GM10847 (cell line): ENCODE data around the gene VSIG1.

Experiments used
- POLR2A ChIP-seq: IDR thresholded peaks from 2 replicates; pipeline ENCODE4 v1.6.1; 2011; ENCODE audit not compliant: insufficient read length; ENCODE audit errors: extremely low read depth

The VSIG1 gene

GRCh38 chrX:108044554-108045256, at the start of gene VSIG1:
VSIG1 (plus strand) TSS chrX:108045065; CDS start chrX:108045131, 66 bp downstream.
- TF ChIP-seq POLR2A: no peak

DNA sequence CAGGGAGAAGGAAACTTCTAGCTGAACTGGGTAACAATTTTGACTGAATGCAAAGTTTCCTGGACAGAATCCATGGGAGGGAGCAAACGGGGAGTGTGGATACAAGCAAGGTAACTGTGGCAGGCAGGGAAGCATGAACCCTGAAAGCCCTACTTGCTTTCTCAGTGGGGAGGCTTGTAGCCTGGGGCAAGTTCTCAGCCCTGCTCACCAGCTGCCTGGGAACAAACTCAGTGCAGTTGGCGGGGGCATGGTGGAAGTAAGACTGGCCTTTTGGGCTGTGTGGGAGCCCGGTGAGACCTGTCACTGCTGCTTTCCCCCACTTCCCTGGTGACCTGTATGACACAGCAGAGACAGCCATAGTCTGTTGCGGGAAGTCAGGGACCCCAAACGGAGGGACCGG, 48.7 kb upstream of the VSIG1 start:
- TF ChIP-seq POLR2A: no peak

GRCh38 chrX:108000751-108001150, 44.1 kb upstream of the VSIG1 start:
- no peak for TF ChIP-seq POLR2A

- TF ChIP-seq POLR2A: no peak
Observed at GRCh38 chrX:108001218-108001814, 43.5 kb upstream of the VSIG1 start.

- TF ChIP-seq POLR2A: no peak
Observed at GRCh38 chrX:108018656-108019381, 26.0 kb upstream of the VSIG1 start.

- no peak for TF ChIP-seq POLR2A
Observed at GRCh38 chrX:108019382-108019875, 25.4 kb upstream of the VSIG1 start.

DNA sequence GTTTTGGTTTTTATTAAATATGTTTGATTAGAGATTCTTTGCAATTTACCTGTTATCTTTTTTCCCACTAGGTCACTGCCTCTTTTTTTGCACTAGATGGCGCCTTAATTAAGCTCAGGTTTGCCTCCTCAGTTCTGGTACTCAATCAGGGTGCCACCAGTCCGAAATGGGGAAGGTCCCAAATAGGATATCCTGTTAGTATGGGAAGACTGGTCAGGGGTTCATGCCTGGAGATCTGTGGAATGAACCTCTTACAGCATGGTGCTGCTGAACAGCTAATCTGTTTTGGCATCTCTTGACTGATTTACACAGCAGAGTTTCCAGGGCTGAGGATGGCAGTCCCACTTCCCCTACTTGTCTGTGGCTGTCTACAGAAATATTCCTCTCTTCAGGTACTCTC, 24.2 kb upstream of the VSIG1 start:
- TF ChIP-seq POLR2A: no peak

GRCh38 chrX:108022491-108023089, 22.3 kb upstream of the VSIG1 start:
- TF ChIP-seq POLR2A: no peak

GRCh38 chrX:108025376-108025775, 19.5 kb upstream of the VSIG1 start:
- no peak for TF ChIP-seq POLR2A

- TF ChIP-seq POLR2A: no peak
Observed at GRCh38 chrX:108025954-108026600, 18.8 kb upstream of the VSIG1 start.

GRCh38 chrX:108028854-108029253, 16.0 kb upstream of the VSIG1 start:
- TF ChIP-seq POLR2A: no peak

- TF ChIP-seq POLR2A: no peak
Observed at GRCh38 chrX:108029928-108030711, 14.7 kb upstream of the VSIG1 start.

DNA sequence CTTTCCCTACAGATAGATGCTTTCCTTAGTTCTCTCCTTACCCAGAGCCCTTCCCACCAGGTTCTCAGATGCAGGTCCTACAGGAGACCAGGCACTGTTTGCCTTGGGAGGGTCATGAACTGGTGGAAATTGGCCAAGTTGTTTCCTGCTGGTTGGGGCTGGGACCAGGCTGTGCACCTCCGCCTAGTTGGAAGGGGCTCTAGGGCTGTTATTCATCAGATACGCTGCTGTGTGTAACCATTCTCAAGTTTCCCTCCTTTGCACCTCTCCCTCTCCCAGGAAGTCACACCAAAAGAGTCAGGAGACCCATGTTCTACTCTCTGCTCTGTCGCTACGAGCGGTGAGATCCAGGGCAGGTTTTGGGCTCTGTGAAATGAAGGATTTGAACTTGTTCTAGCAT, 11.9 kb upstream of the VSIG1 start:
- TF ChIP-seq POLR2A: no peak

DNA sequence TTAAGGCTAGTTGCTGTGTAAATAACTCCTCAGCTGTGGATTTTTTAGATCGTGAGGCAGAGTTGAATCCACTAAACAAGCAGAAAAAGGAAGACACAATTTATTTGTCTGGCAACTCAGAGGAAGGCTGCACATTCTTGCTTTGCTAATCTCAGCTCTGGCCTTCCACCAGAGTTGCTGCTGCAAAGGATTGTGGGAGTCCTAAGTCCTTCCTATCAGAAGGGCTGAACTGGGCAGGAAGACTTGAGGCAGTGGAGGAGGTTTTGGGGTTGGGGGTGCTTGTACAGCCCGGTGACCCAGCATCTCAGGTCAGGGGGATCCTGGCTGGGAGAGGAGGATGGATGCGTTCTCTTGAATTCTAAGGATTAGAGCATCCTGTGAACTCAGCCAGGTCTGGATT, 11.0 kb upstream of the VSIG1 start:
- TF ChIP-seq POLR2A: no peak
